Fibroblast of peridontal ligament (primary cell): ENCODE data around the gene TNFSF11.

Source experiments
- DNase-seq: peaks from one replicate; pipeline ENCODE4 v3.0.0-alpha.2; 2010; ENCODE audit errors: extremely low read depth

The TNFSF11 gene

GRCh38 chr13:42653679-42654078, 79.7 kb downstream of the TNFSF11 start:
- no peak for DNase-seq

- DNase-seq = no peak
Measured at GRCh38 chr13:42654212-42654611, 80.3 kb downstream of the TNFSF11 start.

- peak; percentile 33 for DNase-seq
Measured at GRCh38 chr13:42654722-42655121, 80.8 kb downstream of the TNFSF11 start.

- no peak for DNase-seq
Measured at GRCh38 chr13:42656161-42656560, 82.2 kb downstream of the TNFSF11 start.

- no peak for DNase-seq
Measured at GRCh38 chr13:42656958-42657357, 83.0 kb downstream of the TNFSF11 start.
